Renal pelvis (tissue), 12 donors: ENCODE data around the gene USP17L10. TPM values are rescaled to one million over a fixed set of nuclear protein-coding genes. Genes with fewer than 3 reads are reported as not detected.
"Not testable (repeated sequence)": the region's sequence is repeated elsewhere in the genome, so short reads cannot be mapped to it uniquely, and the experiment has no call there.

Experiments used
- DNase-seq: peaks from one replicate; pipeline ENCODE4 v3.0.0-alpha.2; 2013
- long read RNA-seq, 16 experiments: transcript quantifications; one replicate each; lab custom pipeline, GENCODE V29; 2026
- polyA plus RNA-seq, 3 donors: library from polyadenylated mRNA; unstranded; fragments of 120-200 nt; gene quantifications; one replicate each; pipeline ENCODE4 v1.2.1, GENCODE V29; 2013; ENCODE audit not compliant: insufficient read length in 3 of 3

USP17L10 gene, protein sequence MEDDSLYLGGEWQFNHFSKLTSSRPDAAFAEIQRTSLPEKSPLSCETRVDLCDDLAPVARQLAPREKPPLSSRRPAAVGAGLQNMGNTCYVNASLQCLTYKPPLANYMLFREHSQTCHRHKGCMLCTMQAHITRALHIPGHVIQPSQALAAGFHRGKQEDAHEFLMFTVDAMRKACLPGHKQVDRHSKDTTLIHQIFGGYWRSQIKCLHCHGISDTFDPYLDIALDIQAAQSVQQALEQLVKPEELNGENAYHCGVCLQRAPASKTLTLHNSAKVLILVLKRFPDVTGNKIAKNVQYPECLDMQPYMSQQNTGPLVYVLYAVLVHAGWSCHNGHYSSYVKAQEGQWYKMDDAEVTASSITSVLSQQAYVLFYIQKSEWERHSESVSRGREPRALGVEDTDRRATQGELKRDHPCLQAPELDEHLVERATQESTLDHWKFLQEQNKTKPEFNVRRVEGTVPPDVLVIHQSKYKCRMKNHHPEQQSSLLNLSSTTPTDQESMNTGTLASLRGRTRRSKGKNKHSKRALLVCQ
- polyA plus RNA-seq, result not detected
- long read RNA-seq, donor 1, result 0 reads
- long read RNA-seq, donor 2, result 0 reads
- long read RNA-seq, donor 3, result 0 reads
- long read RNA-seq, donor 4, result 0 reads
- long read RNA-seq, donor 5, result 0 reads
- long read RNA-seq, donor 6, result 0 reads
- long read RNA-seq, donor 7, result 0 reads
- long read RNA-seq, donor 8, result 0 reads
- long read RNA-seq, donor 9, result 0 reads
- long read RNA-seq, donor 10, result 0 reads
- long read RNA-seq, donor 11, result 0 reads
- long read RNA-seq, donor 12, result 0 reads
- long read RNA-seq, donor 13, result 0 reads
- long read RNA-seq, donor 14, result 0 reads
- long read RNA-seq, donor 15, result 0 reads
- long read RNA-seq, donor 16, result 0 reads

DNA sequence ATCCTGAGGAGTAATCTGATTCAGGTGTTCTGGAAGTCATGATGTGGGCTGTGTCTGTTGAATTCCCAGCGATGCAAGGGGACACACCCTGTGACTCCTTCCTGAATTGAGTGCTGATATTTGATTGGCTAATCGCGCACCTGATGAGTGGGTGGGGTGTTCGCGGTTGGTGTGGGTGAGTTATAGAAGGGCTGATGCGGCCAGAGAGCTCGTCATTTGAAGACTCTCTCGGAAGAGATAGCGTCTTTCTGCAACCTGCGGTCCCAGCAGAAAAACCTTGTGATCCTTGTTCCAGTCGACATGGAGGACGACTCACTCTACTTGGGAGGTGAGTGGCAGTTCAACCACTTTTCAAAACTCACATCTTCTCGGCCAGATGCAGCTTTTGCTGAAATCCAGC, at the start of gene USP17L10:
USP17L10 (plus strand) TSS at position 301 of the 400 bp plus-strand sequence; CDS start at position 301, 0 bp downstream.
- not testable (repeated sequence) for DNase-seq

DNA sequence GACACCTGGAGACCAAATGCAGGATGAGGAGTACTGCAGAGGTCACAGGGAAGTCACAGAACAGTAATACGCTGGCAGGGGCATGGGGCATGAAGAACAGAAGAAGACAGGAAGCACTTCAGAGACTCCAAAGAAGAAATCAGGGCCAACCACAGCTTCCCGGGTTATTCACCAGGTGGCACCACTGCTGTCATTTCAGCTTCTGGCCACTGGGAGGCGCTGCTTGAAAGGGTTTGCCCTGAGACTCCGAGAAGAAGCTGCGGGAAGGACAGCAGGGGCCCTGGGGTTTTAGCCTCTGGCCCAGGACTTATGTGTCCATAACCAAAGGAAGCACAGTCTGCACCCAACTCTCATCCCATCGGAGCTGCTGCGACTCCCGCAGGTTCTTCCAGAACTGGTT, 44.5 kb upstream of the USP17L10 start:
- not testable (repeated sequence) for DNase-seq

DNA sequence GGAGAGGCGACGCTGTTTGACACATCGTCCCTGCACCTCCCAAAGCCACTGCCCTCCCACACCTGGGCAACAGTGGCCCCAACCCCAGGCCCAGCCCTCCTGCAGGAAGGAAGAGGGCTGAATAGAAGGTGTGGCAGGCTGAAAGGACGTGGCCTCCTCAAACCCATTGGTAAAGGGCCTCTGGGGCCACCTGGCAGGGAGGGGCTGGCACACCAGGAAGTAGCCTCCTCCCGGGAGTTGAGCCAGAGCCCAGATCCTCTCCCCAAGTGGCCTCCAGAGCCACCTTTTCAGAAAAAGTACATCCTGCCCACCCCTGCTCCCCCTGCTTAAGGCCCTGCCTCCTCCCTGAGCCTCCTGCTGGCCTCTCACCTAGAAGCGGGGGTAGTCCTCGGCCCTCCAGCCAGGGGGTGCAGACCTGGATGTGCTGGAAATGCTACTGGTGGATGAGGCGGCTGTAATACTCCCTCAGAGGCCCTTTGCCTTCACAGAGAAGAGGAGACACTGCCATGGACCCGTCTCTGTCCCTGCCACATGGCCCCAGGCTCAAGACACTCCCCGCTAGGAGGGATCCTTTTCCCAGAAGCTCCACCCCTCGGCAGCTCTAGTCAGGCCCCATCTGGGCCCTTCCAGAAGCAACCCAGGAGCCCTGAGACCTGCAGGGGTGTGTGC, 40.5 kb upstream of the USP17L10 start, which contains the start of gene FAM90A26:
FAM90A26 (plus strand) TSS at position 619 of the 669 bp plus-strand sequence. CDS start 2,764 bp downstream, outside the sequence.
- DNase-seq, result not testable (repeated sequence)

DNA sequence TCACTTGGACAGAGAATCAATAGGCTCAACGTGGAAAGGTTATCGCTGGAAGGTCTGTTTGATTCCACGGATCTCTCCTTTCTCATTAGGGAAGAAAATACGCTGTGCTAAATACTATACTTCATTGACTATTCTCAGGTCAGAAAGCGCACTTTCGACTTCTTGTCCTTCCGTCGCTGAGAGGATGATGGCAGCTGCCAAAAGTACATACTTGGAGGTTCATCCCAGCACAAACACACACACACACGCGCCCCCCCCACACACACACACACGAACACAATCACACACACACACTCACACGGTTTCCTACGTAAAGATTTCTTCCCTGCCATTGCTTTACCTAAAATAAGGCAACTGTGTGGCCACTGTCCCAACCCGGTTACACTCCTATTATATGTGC, 4.2 kb downstream of the USP17L10 start:
- DNase-seq, result not testable (repeated sequence)

DNA sequence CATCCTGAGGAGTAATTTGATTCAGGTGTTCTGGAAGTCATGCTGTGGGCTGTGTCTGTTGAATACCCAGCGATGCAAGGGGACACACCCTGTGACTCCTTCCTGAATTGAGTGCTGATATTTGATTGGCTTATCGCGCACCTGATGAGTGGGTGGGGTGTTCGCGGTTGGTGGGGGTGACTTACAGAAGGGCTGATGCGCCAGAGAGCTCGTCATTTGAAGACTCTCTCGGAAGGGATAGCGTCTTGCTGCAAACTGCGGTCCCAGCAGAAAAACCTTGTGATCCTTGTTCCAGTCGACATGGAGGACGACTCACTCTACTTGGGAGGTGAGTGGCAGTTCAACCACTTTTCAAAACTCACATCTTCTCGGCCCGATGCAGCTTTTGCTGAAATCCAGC, 4.6 kb downstream of the USP17L10 start, which contains the start of gene USP17L11:
USP17L11 (plus strand) TSS at position 301 of the 400 bp plus-strand sequence; CDS start at position 301, 0 bp downstream.
- DNase-seq, result not testable (repeated sequence)

DNA sequence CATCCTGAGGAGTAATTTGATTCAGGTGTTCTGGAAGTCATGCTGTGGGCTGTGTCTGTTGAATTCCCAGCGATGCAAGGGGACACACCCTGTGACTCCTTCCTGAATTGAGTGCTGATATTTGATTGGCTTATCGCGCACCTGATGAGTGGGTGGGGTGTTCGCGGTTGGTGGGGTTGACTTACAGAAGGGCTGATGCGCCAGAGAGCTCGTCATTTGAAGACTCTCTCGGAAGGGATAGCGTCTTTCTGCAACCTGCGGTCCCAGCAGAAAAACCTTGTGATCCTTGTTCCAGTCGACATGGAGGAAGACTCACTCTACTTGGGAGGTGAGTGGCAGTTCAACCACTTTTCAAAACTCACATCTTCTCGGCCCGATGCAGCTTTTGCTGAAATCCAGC, 9.4 kb downstream of the USP17L10 start, which contains the start of gene USP17L12:
USP17L12 (plus strand) TSS at position 301 of the 400 bp plus-strand sequence; CDS start at position 301, 0 bp downstream.
- DNase-seq, result not testable (repeated sequence)

DNA sequence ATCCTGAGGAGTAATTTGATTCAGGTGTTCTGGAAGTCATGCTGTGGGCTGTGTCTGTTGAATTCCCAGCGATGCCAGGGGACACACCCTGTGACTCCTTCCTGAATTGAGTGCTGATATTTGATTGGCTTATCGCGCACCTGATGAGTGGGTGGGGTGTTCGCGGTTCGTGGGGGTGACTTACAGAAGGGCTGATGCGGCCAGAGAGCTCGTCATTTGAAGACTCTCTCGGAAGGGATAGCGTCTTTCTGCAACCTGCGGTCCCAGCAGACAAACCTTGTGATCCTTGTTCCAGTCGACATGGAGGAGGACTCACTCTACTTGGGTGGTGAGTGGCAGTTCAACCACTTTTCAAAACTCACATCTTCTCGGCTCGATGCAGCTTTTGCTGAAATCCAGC, 14.1 kb downstream of the USP17L10 start, which contains the start of gene USP17L13:
USP17L13 (plus strand) TSS at position 301 of the 400 bp plus-strand sequence; CDS start at position 301, 0 bp downstream.
- not testable (repeated sequence) for DNase-seq

DNA sequence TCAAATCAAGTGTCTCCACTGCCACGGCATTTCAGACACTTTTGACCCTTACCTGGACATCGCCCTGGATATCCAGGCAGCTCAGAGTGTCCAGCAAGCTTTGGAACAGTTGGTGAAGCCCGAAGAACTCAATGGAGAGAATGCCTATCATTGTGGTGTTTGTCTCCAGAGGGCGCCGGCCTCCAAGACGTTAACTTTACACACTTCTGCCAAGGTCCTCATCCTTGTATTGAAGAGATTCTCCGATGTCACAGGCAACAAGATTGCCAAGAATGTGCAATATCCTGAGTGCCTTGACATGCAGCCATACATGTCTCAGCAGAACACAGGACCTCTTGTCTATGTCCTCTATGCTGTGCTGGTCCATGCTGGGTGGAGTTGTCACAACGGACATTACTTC, 19.8 kb downstream of the USP17L10 start:
- DNase-seq, result not testable (repeated sequence)

DNA sequence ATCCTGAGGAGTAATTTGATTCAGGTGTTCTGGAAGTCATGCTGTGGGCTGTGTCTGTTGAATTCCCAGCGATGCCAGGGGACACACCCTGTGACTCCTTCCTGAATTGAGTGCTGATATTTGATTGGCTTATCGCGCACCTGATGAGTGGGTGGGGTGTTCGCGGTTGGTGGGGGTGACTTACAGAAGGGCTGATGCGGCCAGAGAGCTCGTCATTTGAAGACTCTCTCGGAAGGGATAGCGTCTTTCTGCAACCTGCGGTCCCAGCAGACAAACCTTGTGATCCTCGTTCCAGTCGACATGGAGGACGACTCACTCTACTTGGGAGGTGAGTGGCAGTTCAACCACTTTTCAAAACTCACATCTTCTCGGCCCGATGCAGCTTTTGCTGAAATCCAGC, 23.6 kb downstream of the USP17L10 start, which contains the start of gene USP17L15:
USP17L15 (plus strand) TSS at position 301 of the 400 bp plus-strand sequence; CDS start at position 301, 0 bp downstream.
- not testable (repeated sequence) for DNase-seq

DNA sequence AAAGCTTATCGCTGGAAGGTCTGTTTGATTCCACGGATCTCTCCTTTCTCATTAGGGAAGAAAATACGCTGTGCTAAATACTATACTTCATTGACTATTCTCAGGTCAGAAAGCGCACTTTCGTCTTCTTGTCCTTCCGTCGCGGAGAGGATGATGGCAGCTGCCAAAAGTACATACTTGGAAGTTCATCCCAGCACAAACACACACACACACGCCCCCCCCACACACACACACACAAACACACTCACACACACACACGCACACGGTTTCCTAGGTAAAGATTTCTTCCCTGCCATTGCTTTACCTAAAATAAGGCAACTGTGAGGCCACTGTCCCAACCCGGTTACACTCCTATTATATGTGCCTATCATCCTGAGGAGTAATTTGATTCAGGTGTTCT, 28.0 kb downstream of the USP17L10 start:
- not testable (repeated sequence) for DNase-seq

DNA sequence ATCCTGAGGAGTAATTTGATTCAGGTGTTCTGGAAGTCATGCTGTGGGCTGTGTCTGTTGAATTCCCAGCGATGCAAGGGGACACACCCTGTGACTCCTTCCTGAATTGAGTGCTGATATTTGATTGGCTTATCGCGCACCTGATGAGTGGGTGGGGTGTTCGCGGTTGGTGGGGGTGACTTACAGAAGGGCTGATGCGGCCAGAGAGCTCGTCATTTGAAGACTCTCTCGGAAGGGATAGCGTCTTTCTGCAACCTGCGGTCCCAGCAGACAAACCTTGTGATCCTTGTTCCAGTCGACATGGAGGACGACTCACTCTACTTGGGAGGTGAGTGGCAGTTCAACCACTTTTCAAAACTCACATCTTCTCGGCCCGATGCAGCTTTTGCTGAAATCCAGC, 33.1 kb downstream of the USP17L10 start, which contains the start of gene USP17L17:
USP17L17 (plus strand) TSS at position 301 of the 400 bp plus-strand sequence; CDS start at position 301, 0 bp downstream.
- DNase-seq, result not testable (repeated sequence)

DNA sequence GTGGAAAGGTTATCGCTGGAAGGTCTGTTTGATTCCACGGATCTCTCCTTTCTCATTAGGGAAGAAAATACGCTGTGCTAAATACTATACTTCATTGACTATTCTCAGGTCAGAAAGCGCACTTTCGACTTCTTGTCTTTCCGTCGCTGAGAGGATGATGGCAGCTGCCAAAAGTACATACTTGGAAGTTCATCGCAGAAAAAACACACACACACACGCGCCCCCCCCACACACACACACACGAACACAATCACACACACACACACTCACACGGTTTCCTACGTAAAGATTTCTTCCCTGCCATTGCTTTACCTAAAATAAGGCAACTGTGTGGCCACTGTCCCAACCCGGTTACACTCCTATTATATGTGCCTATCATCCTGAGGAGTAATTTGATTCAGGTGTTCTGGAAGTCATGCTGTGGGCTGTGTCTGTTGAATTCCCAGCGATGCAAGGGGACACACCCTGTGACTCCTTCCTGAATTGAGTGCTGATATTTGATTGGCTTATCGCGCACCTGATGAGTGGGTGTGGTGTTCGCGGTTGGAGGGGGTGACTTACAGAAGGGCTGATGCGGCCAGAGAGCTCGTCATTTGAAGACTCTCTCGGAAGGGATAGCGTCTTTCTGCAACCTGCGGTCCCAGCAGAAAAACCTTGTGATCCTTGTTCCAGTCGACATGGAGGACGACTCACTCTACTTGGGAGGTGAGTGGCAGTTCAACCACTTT, 37.7 kb downstream of the USP17L10 start, which contains the start of gene USP17L18:
USP17L18 (plus strand) TSS at position 678 of the 728 bp plus-strand sequence; CDS start at position 678, 0 bp downstream.
- not testable (repeated sequence) for DNase-seq

DNA sequence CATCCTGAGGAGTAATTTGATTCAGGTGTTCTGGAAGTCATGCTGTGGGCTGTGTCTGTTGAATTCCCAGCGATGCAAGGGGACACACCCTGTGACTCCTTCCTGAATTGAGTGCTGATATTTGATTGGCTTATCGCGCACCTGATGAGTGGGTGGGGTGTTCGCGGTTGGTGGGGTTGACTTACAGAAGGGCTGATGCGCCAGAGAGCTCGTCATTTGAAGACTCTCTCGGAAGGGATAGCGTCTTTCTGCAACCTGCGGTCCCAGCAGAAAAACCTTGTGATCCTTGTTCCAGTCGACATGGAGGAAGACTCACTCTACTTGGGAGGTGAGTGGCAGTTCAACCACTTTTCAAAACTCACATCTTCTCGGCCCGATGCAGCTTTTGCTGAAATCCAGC, 42.6 kb downstream of the USP17L10 start, which contains the start of gene USP17L19:
USP17L19 (plus strand) TSS at position 301 of the 400 bp plus-strand sequence; CDS start at position 301, 0 bp downstream.
- not testable (repeated sequence) for DNase-seq

DNA sequence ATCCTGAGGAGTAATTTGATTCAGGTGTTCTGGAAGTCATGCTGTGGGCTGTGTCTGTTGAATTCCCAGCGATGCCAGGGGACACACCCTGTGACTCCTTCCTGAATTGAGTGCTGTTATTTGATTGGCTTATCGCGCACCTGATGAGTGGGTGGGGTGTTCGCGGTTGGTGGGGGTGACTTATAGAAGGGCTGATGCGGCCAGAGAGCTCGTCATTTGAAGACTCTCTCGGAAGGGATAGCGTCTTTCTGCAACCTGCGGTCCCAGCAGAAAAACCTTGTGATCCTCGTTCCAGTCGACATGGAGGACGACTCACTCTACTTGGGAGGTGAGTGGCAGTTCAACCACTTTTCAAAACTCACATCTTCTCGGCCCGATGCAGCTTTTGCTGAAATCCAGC, 47.4 kb downstream of the USP17L10 start, which contains the start of gene USP17L20:
USP17L20 (plus strand) TSS at position 301 of the 400 bp plus-strand sequence; CDS start at position 301, 0 bp downstream.
- not testable (repeated sequence) for DNase-seq

Other genes starting within 250 kb of the USP17L10 start
- under 1 TPM in 1 of 3 donors, not detected in 2; 0.13 TPM for gene FAM90A26, start 40.2 kb upstream of the USP17L10 start, polyA plus RNA-seq
- gene USP17L11, start 4.7 kb downstream of the USP17L10 start, polyA plus RNA-seq, result not detected
- gene USP17L12, start 9.5 kb downstream of the USP17L10 start, polyA plus RNA-seq, result not detected
- not detected for gene USP17L13, start 14.2 kb downstream of the USP17L10 start, polyA plus RNA-seq
- not detected for gene USP17L15, start 23.7 kb downstream of the USP17L10 start, polyA plus RNA-seq
- gene USP17L17, start 33.2 kb downstream of the USP17L10 start, polyA plus RNA-seq, result not detected
- gene USP17L18, start 38.0 kb downstream of the USP17L10 start, polyA plus RNA-seq, result not detected
- gene USP17L19, start 42.7 kb downstream of the USP17L10 start, polyA plus RNA-seq, result not detected
- gene USP17L20, start 47.5 kb downstream of the USP17L10 start, polyA plus RNA-seq, result not detected
- not detected for gene USP17L21, start 52.2 kb downstream of the USP17L10 start, polyA plus RNA-seq
- not detected for gene USP17L22, start 57.0 kb downstream of the USP17L10 start, polyA plus RNA-seq
- not detected for gene USP17L24, start 114.5 kb downstream of the USP17L10 start, polyA plus RNA-seq
- gene USP17L25, start 119.3 kb downstream of the USP17L10 start, polyA plus RNA-seq, result not detected
- gene USP17L26, start 124.0 kb downstream of the USP17L10 start, polyA plus RNA-seq, result not detected
- not detected for gene USP17L5, start 128.7 kb downstream of the USP17L10 start, polyA plus RNA-seq
- gene USP17L27, start 133.5 kb downstream of the USP17L10 start, polyA plus RNA-seq, result not detected
- gene USP17L28, start 138.2 kb downstream of the USP17L10 start, polyA plus RNA-seq, result not detected
- not detected for gene USP17L29, start 143.0 kb downstream of the USP17L10 start, polyA plus RNA-seq
- not detected for gene USP17L30, start 152.5 kb downstream of the USP17L10 start, polyA plus RNA-seq
- not detected for gene DEFB131A, start 233.8 kb downstream of the USP17L10 start, polyA plus RNA-seq